ENCODE results near the gene CCDC141. TPM values are rescaled to one million over a fixed set of nuclear protein-coding genes. Genes with fewer than 3 reads are reported as not detected.

The CCDC141 gene
- total and polyA plus RNA-seq, 2 donors (not counting 3 experiments of a cell fraction or from before 2014, with no cell fraction given) = not detected

DNA sequence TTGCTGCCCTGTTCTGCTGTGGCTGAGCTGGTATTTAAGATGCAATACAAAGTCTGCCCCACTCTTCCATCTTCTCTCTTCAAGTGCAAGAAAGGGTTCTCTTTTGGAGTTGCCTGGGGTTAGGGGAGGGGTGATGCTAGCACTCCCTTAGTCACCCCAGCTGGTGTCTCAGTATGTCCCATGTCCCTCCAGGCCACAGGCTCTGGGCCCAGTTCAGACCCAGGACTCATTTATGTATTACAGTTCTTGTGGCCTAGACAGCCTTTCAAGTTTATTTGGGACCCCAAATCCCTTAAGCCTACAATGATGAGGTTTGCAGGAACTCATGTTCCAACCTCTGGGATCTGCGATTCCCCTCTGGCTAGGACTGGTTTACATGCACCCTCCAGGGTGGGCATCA, 47.2 kb upstream of the CCDC141 start:
- intact Hi-C loops (cut with micrococcal nuclease) (no loop called here), dilution Hi-C loops (cut with MboI; ENCODE audit: extremely low pct_ligation_motif_present, low sequenced_read_pairs) (no loop called here)
- Histone ChIP-seq H3K27me3 (ENCODE audit: control insufficient read depth in 2 of 2, insufficient read depth in 2 of 2, low read length in 2 of 2) (peaks cover 0 to 2% of the 10 kb centered on the region in 2 experiments), H3K9me3 (replicated peaks; ENCODE audit: control insufficient read depth, insufficient read depth, low read length) (no peaks in the 10 kb centered on the region), H3K4me1 (ENCODE audit: control insufficient read depth, extremely low read depth, insufficient read depth, low read length) (no peaks in the 10 kb centered on the region), H3K27ac (ENCODE audit: insufficient read depth, low read depth, low read length) (no peak overlapping the region), H2AFZ (ENCODE audit: low read depth, low read length) (no peak overlapping the region), H3K4me2 (ENCODE audit: insufficient read depth, low read length) (no peak overlapping the region), H4K20me1 (replicated peaks; ENCODE audit: control insufficient read depth, extremely low read depth, insufficient read depth, low read length) (no peaks in the 10 kb centered on the region), H3K4me3 (replicated peaks in 1 of 3; ENCODE audit: insufficient read depth in 1 of 3, low read depth in 1 of 3, low read length in 3 of 3) (no peak overlapping the region), H3K9me1 (replicated peaks; ENCODE audit: control insufficient read depth, extremely low read depth, insufficient read depth, low read length) (no peaks in the 10 kb centered on the region), H3K36me3 (ENCODE audit: control insufficient read depth in 2 of 2, extremely low read depth in 1 of 2, insufficient read depth in 2 of 2, low read length in 2 of 2) (no peaks in the 10 kb centered on the region), H3K9ac (replicated peaks; ENCODE audit: extremely low read depth, insufficient read depth, low read length) (no peak overlapping the region), H3K79me2 (ENCODE audit: control insufficient read depth, insufficient read depth, low read length) (no peaks in the 10 kb centered on the region)
- ChIA-PET CTCF (interaction anchor here (1.1 kb wide), 1 partner anchor 15 kb away, joined by 3 read pairs; no protein-coding TSS in a partner anchor), POLR2A (no interaction called here)
- TF ChIP-seq GATA2 (IDR thresholded peaks at IDR 0.05; ENCODE audit: insufficient read depth, insufficient read length, low read depth, low read length) = no peak
- TF ChIP-seq MAX (IDR thresholded peaks at IDR 0.05; ENCODE audit: insufficient read depth, insufficient read length) = no peak
- TF ChIP-seq EZH2 (IDR thresholded peaks at IDR 0.05; ENCODE audit: borderline replicate concordance, low read depth, low read length, severe bottlenecking) = no peak
- TF ChIP-seq, protein P1, sequence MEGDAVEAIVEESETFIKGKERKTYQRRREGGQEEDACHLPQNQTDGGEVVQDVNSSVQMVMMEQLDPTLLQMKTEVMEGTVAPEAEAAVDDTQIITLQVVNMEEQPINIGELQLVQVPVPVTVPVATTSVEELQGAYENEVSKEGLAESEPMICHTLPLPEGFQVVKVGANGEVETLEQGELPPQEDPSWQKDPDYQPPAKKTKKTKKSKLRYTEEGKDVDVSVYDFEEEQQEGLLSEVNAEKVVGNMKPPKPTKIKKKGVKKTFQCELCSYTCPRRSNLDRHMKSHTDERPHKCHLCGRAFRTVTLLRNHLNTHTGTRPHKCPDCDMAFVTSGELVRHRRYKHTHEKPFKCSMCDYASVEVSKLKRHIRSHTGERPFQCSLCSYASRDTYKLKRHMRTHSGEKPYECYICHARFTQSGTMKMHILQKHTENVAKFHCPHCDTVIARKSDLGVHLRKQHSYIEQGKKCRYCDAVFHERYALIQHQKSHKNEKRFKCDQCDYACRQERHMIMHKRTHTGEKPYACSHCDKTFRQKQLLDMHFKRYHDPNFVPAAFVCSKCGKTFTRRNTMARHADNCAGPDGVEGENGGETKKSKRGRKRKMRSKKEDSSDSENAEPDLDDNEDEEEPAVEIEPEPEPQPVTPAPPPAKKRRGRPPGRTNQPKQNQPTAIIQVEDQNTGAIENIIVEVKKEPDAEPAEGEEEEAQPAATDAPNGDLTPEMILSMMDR (IDR thresholded peaks at IDR 0.05; ENCODE audit: extremely low read depth in 1 of 2, insufficient read depth in 1 of 2, low read depth in 1 of 2, low read length in 2 of 2) = no peak
- no peak for TF ChIP-seq POLR2AphosphoS5 (IDR thresholded peaks at IDR 0.05; ENCODE audit: insufficient read depth, low read depth, low read length)
- no peak for TF ChIP-seq MYC (IDR thresholded peaks at IDR 0.05; ENCODE audit: low read depth, low read length)
- no peak for TF ChIP-seq FOS (IDR thresholded peaks at IDR 0.05; ENCODE audit: borderline replicate concordance, insufficient read depth, low read length)
- TF ChIP-seq POLR2A (IDR thresholded peaks at IDR 0.05; ENCODE audit: low read depth, low read length) = no peak
- TF ChIP-seq JUN (IDR thresholded peaks at IDR 0.05; ENCODE audit: borderline replicate concordance, insufficient read depth, insufficient read length, low read depth) = no peak
- FAIRE-seq (no peak), DNase-seq (ENCODE audit: low read depth, low spot score) (no peak)
- BruUV-seq (replicated peaks) = no TSS peak

Measured in endothelial cell of umbilical vein (primary cell).